Fibroblast of skin of abdomen (primary cell): Measurements from ENCODE around the gene FMNL1.
A peak's percentile ranks its signal among the peaks of the same experiment; 100 is the strongest.

ENCODE experiments used
- DNase-seq: peaks from one replicate; pipeline ENCODE4 v3.0.0-alpha.2; 2013

The FMNL1 gene

DNA sequence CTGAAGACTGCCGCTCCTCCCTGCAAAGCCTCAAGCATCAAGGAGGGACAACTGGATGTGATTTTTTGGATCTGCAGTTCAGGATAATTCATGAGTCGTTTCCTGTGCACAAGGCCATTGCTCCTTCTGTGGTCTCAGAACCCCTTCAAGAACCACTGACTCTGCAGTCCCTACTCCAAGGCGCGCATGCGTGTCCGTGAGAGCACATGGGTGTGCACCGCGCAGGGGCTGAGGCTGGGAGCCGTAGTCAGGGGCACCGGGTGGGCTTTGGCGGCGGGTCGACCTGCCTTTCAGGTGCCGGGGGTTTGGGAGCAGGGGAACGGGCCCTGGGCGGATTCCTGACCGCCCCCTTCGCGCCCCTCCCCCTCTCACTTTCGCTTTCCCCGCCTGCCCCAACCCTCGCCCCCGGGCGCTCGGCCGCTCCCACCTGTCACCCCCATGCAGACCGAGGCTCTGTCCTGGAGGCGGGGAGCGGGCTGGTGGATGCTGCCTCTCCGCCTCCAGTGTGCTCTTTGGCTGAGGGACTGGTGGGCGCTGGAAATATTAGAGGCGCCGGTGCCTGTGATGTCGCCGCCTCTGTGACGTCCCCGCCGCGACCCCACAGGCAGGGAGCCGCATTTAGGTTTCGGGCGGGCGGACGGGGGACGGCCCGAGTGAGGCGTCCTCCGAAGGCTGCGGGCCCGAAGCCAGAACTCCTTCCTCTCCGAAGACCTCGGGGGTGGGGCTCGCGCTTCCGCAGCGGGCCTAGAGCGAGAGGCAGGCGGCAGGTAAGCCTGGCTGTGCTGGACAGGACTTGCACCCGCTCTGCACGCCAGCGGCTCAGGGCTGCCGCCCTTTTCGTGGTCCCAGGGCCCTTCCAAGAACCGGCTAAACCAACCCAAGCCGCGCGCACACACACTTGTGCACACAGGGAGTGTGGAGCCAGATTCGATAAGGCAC lies 40.2 kb downstream of the FMNL1 start, which contains the start of gene SPATA32:
TSS of gene SPATA32 (minus strand) at position 518 of the 939 bp plus-strand sequence. CDS start at position 440, 78 bp downstream.
- peak; percentile 54 for DNase-seq

DNA sequence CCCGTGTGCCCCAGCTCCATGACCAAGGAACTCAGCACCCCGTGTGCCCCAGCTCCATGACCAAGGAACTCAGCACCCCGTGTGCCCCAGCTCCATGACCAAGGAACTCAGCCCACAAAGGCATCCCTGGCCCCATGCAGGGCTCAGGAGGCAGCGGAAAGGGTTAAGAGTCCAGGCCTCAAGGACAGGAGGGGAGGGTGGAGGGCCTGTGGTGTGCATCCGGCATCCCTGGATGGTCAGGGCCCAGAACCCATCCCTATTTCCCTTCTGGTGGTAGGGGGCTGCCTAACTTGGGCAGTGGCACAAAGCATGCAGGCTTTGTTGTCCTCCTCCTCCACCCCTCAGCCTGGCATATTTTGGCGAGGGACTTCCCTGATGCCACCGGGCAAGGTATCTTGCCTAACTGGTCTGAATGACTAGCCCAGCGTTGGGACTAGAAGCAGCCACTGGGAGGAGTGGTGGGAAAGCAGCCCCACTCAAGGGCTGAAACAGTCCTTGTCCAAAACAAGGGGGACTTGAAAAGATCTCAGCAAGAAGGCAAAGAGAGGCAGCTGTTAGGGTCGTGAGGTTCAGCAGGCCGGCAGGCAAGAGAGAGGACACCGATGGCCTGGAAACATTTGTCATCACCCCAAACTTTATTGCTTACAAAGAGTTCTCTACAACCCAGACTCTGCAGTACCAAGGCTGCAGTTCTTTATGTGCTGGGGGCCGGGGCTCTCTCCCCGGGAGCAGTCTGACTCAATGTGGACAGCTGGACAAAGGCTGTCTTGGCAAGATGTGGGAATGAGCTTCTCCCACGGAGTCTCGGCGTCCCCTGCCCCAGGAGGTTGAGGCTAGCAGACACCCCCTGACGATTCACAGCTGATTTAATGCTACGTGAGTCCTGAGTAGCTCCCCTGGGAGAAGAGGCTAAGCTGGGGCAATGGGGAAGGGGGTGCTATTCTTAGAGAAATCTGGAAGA lies 41.1 kb downstream of the FMNL1 start:
- no peak for DNase-seq

DNA sequence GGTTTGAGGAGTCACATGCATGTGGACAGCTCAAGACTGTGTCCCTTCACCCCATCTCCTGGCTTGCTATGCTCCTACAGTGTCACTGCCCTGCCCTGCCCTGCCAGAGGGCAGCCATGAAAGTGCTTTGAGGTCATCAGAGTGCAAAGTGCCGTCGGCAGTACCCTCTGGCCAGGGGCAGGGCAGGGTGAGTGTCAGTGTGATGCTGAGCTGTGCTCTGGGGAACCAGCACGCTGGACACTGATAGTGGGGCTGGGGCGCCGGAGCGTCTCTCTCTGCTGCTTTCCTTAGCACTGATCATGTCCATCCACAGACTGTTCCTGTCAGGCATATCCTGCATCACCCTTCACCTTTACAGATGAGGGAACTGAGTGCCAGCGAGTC lies 41.8 kb downstream of the FMNL1 start:
- DNase-seq = no peak

DNA sequence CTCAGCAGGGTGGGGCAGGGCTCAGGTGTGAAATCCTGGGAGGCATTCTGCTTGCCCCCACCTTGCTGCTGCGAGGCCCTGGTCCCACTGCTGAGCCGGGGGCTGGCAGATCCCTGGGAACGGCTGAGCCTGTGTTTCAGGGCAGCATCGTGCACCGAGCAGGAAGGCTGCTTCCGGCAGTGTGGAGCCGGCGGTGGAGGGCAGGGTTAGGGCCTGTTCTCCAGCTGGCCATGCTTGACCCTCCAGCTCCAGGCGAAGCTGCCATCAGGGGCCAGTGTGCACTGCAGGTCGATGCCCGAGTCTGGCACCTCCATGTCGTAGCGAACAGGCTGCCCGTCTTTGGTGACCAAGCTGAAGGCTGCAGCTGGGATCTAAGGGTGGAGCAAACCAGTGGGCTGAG lies 42.7 kb downstream of the FMNL1 start:
- no peak for DNase-seq

DNA sequence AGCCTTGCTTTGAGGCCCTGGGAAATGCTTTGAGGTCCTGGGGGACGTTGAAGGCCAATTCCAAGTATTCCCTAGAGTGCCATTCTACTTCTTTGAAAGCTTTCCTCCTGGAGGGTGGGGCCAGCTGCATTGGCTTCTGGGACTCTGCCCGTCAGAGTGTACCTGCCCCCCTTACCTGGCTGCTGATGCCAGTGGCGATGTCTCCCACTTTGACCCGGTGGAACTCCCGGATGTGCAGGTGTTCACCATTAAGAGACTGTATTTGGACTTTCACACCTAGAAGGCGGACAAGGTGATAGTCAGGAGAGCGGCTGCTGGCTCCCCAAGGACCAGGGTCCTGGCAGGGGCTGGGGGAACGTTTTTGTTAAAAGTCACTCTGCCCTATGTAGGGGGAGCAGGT lies 43.3 kb downstream of the FMNL1 start:
- no peak for DNase-seq

DNA sequence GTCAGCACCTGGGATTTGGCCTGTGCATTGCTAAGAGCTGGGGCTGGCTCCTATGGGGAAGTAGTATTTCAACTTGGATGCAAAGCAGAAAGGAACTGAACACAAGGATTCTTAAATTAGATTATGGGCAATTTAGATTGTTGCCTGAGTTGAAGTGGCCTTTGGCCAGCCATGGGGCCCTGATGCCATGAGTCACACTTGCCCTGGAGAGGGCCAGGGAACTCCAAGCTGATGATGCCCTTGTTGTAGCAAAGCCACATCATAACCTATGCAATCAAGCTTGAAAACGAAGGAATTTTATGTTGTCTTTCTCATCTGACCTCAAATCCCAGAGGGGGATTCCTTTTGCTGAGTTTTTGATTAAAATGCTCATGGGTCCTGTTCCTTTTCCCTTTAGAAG lies 44.1 kb downstream of the FMNL1 start:
- DNase-seq = peak; percentile 75

DNA sequence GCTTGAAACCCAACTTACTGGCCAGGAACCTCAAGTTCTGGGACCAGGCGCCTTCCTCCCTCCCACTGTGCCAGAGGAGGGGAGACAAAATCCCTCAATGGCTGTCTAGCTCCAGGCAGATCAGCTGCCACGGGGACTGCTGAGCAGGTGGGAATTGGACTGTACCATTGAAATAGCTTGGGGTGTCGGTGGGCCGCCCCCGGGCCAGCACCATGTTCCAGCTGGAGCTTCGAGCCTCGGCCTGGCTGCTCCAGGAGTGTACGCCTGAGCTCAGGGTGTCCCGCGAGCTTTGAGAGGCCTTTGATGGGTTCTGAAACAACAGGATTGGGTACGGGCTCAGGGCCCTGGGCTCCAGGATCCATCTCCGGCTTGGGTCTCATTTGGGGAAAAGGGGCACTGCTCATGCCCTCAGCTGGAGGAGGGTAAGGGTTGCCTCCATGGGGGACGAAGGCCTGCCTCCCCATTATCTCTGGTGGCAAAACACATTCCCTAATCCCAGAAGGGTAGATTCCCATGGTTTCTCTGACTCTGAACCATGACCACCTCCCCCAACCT lies 44.8 kb downstream of the FMNL1 start:
- no peak for DNase-seq

DNA sequence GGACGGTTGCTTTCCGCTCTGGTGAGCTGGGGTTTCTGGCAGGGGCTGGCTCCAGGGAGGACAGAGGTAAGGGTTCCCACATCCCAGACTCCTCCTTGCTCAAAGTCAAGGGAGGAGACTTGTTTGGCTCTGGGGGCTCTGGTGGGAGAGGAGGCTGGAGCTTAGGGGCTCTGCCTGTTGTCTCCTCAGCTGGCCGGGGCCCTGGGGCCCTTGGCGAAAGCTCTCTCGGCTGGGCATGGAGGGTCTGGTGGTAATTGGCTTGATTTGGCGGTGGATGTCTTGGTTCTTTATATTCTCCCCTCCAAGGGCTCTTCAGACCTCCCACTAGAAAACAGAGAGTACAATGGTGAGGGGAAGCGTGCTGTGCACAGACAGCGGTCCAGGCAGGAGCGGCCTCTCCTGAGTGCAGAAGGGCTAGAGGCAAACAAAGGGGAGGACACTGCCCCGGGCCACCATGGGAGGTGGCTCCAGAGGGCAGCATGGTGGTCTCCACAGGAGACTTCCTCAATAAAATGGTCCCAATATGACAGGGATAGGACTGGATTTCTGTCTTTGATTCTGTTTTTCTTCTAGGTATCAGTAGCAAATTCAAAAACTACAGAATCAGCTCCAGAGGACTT lies 45.9 kb downstream of the FMNL1 start:
- DNase-seq = no peak

DNA sequence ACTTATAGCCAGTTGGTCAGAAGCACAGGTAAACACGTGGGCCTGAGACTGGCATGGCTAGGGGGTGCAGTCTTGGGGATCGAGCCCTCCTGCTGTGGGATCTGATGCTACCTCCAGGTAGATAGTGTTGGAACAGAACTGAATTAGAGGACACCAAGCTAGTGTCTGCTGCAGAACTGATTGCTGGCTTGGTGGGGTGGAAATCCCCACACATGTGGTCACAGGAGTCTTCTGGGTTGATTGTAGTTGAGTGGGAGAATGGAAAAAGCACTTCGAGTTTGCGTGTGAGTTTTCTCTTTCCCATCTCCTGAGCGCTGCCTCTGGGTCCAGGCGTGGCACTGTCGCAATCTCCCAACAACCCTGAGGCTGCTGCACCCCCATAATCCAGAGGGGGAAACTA lies 48.2 kb downstream of the FMNL1 start:
- DNase-seq = no peak

DNA sequence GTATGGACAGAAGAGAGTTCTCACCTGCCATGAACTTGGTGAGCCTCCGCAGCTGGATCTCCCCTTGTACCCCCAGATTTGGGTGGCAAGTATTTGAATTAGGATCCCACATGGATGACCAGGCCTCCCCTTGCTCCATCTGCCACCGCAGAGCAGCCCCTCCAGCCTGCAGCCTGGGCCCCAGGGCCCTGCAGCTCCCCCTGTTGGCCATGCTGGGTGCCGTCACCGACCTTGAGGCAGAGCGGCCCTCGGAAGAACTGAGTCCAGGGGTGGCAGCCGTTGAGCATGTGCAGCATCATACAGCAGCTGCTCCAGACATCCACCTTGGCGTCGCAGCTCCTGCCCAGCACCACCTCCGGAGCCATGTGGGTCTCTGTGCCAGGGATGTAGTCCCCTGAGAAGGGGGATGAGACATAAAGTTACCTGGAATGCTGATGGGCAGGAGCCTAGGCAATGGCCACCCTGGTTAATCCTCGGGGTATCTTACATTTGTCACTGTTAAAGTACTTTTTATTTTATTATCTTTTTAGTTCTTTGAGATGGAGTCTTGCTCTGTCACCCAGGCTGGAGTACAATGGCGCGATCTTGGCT lies 49.2 kb downstream of the FMNL1 start:
- no peak for DNase-seq

DNA sequence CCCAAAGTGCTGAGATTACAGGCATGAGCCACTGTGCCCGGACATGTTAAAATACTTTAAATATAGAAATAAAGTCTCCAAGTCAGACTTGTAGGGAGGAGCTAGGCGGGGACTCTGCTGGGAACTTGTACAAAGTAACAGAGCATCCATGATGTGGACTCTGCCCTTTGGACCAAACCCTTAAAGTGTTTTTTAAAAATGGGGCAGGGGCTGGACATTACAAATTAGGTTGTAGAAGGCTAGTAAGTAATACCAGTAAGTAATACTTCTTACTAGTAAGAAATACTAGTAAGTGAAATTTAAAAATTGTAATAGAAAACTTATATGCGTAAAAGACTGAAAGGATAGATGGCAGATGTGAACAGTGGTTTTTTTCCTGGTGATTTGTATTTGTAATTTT lies 49.9 kb downstream of the FMNL1 start:
- no peak for DNase-seq

DNA sequence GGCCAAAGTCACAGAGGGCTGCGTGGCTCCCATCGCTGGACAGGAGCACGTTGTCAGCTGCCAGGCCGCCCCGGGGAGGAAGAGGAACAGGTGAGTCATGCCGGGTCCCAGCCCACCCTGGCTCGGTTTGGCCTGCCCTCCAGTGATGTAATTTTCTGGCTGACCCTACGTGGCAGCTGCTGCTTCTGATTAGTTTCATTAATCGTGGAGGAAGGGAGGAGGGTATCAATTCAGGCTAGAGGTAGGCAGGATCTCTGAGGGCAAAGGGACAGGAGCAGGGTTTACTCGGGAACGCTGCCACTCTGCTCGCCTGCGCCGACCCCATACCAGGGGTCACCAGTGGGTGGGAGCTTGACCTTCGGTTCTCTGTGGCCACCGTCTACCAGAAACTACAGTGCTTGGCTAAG lies 51.9 kb downstream of the FMNL1 start:
- DNase-seq = no peak

DNA sequence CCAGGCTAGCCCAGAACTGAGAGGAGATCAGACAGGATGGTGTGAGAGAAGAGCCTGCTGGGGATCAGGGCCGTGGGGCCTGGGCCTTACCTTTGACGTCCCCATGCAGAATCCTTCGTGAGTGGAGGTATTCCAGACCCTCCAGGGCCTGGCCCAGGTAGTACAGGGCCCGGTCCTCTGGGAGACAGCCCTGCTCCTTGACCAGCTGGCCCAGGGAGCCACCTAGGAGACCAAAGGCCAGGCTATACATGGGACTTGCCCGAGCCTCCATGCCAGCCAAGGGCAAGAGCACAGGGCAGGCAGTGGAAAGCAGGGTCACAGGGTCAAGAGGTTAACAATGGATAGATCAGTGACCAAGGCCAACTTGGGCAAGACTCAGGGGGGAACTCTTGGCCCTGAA lies 52.3 kb downstream of the FMNL1 start:
- no peak for DNase-seq

DNA sequence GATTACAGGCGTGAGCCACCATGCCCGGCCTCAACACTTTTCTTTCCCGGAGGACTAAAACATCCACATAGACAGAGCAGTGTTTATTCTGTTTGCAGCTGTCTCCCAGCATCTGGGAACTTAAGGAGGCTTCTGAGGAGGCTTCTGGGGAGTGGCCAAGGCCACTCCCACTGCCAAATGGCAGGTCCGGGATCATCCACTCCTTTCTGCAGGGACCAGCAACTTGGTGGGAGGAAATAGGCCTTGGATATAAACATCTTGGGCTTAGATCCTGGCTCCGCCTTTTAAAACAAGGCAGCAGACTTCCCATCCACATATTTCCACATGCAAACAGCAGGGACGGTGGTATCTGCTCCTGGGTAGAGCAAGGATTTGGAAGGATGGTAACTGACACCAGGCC lies 54.3 kb downstream of the FMNL1 start:
- DNase-seq = no peak

DNA sequence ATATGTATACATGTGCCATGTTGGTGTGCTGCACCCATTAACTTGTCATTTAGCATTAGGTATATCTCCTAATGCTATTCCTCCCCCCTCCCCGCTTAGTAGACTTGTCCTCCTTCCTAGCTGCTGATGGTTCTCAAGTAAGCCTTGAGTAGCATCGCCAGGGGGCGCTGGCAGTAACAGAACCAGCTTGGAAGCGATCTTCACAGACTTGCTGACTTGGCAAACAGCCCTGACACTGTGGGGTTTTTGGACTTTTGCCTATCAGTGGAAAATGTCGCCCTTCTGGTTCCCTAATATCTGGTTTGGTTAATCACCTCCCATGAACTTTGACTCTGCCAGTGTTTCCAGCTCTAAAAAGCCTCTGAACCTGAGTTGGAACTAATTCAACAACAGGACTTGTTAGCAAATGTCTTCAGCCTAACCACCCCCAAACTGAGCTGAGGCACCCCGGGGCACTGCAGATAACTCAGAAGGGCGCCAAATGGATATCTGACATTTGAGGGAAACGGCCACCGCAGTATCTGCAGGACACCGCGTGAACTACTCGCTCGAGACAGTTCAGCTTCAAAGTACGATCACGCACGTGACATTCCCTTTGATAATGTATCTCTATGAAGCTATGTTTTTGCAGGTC lies 55.6 kb downstream of the FMNL1 start:
- DNase-seq = peak; percentile 86

DNA sequence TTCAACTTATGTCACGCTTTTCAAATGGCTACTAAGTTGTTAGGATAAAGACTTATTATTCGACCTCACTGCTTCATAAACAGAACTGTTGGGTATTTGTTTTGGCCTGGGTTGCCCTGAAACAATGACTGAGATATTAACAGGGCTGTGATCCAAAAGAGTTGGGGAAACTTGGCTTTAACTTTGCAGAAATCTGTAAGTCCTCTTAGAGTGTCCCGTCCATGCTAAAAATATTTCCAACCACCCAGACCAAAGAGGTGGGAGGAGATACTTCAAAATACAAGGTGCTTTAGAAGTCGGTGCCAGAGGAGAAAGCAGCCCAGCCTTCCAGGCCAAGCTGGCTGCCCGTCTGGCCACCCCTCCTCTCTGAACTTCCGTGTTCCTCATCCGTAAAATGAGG lies 56.3 kb downstream of the FMNL1 start:
- DNase-seq = no peak

DNA sequence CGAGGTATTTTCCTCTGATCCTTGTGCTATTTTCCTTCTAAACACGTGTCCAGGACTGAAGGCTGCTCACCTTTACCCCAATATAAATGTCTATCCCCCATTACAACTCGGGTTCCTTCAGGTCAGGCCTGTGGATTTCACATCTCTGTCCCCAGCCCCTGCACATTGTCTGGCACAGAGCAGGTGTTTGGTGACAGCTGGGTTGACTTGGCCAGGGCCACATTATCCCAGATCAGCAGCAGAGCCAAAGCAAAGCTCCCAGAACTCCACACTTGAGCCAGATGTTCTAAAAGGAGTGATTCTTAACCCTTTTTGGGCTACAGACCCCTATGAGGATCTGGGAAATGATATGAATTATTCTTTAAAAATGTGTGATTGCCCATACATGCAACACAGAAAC lies 58.2 kb downstream of the FMNL1 start:
- DNase-seq = no peak

DNA sequence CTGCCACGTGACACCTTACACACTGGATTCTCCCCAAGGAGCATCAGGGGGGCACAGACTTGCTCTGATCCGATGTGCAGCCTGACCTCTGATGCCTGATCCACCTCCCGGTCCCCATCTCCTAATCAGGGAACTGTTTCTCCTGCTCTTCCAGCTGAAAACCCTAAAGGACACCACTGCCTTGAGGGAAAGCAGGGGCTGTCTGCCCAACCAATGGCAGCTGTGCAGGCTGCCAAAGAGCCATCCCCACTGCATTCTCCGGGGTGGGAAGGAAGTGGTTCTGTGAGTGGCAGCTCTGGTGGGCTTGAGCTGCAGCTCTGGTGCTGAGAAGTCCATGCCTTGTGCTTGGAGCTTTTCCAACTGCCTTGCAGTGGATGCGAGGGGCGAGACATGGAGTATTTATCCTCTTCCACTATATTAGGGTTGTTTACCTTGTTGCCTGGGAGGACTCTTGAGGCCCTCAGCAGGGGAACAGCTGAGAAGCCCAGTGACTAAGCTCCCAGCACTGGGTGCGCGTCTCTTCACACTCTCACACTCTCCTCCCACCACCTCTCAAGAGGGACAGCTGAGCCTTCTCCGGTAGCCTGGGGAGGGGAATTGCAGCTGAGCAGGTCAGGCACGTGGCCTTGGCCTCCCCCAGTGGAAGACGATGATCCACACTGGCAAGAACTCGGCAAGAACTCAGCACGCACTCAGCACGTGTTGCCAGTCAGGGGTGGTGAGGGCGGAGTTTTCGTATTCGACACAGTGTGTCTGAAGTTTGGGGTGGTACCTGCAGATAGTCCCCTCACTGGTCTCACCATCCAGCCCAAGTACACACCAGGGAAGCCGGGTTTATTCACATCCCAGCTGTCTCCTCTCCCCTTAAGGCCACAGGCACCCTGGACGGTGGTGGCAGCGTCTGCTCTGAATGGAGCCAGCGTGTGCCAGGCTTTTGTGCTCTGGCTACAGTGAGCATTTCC lies 61.3 kb downstream of the FMNL1 start:
- peak; percentile 39 for DNase-seq

DNA sequence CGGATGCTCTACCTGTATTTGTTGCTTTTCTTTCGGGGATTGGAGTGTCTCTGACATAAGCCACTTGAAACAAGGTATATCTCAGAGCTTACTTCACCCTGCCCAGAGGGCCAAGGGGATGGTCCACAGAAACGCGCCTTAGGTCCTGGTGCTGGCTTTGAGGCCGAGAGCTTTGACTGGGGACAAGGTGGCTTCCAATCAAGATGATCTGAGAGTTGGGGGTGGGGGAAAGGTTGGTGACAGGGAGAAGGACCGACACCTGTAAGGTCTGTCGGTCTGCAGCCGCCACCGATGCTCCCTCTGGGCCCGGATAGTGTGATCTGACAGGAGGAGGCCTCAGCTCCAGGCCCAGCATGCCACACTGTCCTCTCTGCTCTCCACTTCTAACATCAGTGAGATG lies 62.0 kb downstream of the FMNL1 start:
- no peak for DNase-seq
